Measurements from ENCODE around the gene SUFU.

Gene SUFU

DNA sequence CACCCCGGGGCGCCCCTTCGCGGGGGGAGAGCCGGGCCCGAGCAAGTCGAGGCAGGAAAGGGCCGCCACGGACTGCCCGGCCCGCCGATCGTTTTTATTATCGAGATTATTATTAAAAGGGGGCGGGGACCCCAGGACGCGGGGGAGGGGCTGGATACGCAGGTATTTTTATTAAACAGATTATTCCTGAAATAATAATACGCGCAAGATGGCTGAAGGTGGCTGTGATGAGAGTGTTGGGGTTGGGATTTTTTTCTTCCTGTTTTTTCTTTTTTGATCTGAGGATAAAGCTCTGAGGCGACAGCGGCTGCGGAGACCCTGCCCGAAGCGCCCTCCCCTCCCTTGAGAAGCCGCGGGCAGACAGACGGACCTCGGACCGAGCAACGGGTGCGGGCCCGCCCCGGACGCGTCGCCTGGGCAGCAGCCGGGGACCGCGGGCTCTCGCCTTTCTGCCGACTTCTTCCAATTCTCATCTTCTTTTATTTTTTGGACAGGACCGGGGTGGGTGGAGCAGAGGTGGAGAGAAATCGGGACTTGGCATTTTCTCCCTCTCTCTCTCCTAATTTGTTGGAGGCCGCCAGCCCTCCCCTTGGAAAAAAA lies 139.1 kb downstream of the SUFU start:
- no peak for FAIRE-seq

DNA sequence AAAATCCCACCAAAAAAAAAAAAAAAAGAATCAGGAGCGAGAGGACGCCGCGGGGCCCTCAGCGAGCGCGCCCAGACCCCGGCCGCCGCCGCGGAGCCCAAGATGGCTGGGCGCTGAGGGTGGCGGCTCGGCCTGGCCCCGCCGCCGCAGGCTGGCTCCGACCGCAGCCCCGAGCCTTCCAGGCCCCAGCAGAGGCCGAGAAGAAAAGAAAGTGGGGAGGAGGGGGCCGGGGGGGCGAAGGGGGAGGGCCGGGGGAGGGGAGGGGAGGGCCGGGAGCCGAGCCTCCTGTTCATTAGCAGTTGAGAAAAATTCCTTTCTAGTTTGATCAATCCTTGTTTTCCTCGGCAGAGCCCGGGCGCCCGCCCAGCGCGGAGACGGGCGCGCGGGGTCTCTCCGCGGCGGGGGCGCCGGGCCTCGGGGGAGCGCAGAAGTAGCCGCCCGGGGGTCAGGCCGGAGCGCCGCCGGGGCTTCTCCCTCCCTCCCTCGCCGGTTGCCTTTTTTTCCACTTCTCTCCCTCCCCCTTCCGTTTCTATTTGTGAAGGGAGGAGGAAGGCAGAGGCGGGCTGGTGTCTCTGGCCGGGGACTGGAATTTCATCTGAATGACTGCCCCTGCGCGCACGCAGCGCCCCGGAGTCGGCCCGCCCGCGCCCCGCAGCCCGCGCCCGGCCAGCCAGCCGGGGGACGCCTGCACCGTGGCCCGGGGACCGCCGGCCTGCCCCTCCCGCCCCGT lies 139.7 kb downstream of the SUFU start:
- FAIRE-seq, result no peak

DNA sequence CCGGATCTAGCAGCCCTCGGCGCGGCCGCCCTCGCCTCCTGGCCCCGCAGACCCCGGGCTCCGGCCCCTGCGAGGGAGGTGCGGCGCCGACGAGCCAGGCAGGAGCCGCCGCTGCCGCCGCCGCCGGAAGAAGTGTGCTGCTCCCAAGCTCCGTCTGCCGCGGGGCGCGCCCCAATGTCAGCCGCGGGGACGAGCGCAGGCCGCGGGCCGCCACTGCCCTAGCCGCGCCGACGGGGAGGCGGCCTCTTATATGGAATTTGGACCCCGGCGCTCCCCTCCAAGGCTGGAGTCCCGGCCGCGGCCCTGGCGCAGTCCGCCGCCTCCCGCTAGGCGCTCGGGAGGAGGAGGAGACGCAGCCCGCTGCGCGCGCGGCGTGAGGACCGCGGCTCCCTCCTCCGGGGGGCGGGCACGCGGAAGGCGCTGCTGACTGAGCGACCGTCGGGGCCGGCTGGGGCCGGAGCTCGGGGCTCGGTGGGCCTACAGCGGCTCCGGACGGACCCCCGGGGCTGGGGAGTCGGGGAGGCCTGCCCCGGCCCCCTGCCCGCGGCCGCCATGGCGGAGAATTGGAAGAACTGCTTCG lies 140.4 kb downstream of the SUFU start, which contains the start of gene TRIM8:
TRIM8 (plus strand) TSS at position 414 of the 580 bp plus-strand sequence; CDS start at position 553, 139 bp downstream.
- FAIRE-seq, result no peak

DNA sequence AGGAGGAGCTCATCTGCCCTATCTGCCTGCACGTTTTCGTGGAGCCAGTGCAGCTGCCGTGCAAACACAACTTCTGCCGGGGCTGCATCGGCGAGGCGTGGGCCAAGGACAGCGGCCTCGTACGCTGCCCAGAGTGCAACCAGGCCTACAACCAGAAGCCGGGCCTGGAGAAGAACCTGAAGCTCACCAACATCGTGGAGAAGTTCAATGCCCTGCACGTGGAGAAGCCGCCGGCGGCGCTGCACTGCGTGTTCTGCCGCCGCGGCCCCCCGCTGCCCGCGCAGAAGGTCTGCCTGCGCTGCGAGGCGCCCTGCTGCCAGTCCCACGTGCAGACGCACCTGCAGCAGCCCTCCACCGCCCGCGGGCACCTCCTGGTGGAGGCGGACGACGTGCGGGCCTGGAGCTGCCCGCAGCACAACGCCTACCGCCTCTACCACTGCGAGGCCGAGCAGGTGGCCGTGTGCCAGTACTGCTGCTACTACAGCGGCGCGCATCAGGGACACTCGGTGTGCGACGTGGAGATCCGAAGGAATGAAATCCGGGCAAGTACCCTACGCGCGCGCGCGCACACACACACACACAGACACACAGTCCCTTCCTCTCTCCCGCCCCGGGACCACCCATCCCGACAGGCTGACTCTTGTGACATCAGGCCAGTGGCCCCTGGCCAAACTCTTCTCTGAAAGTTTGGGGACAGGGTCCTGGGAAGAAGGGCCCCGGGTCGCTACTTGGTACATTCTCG lies 141.0 kb downstream of the SUFU start:
- no peak for FAIRE-seq

DNA sequence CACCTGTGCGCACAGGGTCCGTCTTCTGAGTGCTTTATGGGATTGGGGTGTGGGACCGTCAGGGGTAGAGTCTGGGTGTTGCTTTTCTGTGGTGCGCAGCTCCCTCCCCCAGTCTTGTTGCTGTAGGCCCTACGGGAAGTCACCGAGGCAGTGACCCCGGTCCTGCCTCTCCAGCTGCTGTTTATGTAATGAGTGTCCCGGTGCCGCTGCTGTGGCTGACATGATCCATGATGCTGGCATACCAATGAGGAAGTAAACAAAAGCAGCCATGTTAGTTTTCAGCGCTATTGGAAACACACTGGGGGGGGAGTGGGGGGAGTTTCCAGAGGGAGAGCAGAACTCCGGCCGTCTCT lies 141.6 kb downstream of the SUFU start:
- FAIRE-seq, result no peak

DNA sequence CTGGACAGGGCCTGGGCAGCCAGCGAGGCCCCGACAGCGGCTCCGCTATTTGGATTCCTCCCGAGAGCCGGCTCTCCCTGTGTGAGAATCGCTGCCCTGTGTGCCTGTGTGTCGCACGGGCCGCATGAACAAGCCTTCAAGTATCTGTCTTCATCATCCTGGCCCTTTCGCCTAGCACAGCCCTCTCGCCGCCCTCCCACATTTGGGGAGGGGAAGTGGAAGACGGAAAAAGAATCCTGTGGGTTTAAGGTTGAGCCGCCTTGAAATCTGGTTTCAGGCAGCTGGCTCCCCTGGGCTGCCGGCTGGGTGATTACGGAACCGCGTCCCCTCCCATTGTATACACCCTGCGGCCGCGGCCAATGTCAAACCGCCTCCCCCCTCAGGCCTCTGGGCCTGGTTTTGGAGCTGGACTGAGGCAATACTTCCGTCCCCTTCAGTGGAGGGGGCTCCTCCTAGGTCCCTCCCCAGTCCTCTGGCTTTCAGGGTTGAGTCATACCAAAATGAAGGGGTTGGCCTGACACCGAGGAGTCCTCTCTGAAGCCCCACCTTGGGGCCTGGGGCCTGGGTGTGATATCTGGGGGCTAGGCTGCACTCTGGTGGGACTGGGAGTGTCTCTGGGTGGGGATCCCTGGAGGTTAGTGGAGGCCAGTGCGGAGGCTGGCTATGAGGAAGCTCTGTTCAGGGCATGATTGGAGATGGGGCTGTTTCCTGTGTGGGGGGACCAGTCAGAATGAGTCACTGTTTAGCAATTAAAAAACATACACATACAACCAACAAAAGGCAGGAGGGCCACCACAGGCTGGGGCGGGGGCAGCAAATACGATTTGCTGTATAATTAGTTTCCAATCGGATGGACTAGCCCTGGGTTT lies 142.2 kb downstream of the SUFU start:
- FAIRE-seq, result no peak

DNA sequence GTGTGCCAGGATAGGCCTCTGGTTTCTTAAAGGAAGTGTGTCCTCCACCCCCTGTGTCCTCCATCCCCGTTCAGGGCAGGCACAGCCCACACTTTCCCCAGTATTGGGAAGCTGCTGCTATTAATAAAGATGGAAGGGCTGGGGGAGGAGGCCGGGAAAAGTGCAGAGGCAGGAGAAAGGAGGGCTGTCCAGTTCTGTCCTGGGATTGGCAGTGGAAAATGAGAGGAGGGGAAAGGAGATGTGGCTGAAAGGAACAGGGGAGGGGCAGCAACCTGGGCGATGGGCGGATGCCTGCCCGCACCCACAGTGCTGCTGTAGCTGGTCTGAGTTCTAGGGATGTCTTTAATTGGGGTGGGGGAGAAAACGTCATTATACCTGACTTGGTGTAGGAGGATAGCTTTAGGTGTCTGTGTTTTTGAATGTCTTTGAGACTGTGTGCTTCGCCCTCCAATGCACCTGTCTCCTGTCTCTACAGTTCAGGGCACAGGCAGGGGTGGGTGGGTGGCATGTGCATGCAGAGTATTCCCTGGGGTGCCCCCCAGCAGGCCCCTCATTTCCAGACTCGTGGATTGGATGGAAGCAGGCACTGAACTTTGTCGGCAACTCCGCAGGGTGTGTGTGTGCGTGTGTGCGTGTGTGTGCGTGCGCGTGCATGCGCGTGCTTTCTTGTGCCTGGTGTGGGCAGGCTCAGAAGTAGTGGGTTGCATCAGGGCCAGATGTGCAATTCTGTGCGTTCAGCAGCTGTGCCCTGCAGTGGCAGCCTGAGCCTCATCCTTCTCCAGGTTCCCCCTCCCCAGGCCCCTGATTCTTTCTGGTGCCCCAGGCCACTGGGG lies 143.1 kb downstream of the SUFU start:
- FAIRE-seq, result no peak

DNA sequence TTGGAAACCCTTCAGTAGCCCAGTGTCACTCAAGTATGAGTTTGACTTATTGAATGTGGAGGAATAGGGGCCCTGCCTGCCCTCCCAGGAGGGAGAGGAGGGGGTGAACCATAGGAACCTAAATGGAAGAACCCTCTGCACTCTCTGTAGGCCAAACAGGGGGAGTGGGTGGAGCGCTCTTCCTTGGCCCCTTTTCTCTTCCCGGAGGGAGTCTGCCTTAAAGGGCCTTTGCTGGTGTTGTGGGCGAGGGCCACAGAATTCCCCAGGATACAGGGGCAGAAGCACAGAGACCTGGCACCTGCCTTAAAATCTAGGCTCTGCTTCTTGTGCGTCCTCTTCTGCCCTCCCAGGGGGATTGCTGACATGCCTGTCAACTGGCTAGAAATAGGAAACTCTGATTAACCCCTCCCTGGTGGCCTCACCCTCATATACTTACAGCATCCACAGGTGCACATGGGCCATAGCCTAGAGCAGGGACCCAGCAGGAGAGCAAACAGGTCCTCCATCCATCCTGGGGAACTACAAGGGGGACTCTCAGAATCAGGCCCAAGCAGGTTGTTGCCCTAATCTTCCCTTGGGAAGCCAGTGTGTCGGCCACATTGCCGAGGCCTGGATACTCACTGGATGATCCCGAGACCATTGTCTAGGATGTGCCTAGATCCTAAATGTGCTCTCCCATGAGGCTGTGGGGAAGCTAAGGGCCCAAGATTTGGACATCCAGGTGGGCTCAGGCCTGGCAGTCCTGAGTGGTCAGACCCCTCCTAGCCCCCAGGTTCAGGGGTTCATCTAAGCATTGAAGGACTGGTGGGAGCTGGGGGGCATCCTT lies 143.9 kb downstream of the SUFU start:
- FAIRE-seq, result no peak

DNA sequence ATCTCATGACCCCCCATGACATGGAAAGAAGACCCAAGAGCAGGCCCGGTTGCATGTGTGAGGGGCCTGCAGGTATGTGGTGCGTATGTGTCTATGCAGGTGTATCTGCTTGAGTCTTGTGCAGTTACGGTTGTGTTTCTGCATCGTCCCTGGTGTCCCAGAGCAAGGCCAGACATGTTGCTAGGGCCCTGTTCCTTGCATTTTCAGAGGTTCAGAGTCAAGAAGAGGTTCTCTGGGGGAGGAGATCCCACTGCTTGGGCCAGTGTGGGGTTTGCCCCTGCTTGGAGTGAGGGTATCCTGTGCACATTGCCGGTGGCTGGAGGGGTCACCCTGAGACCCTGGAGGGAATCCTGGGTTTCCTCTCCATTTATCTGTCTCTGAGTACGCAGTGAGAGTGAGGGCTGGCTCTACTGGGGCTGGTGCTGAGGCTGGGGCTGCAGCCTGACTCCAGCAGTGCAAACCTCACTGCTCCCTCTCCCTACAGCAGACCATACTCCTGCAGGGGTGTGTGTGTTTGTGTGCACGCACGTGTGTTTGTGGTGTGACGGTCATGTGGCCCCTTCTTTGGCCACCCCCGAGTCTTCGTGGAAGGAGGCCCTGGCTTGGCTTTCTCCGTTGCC lies 144.6 kb downstream of the SUFU start:
- FAIRE-seq, result no peak

DNA sequence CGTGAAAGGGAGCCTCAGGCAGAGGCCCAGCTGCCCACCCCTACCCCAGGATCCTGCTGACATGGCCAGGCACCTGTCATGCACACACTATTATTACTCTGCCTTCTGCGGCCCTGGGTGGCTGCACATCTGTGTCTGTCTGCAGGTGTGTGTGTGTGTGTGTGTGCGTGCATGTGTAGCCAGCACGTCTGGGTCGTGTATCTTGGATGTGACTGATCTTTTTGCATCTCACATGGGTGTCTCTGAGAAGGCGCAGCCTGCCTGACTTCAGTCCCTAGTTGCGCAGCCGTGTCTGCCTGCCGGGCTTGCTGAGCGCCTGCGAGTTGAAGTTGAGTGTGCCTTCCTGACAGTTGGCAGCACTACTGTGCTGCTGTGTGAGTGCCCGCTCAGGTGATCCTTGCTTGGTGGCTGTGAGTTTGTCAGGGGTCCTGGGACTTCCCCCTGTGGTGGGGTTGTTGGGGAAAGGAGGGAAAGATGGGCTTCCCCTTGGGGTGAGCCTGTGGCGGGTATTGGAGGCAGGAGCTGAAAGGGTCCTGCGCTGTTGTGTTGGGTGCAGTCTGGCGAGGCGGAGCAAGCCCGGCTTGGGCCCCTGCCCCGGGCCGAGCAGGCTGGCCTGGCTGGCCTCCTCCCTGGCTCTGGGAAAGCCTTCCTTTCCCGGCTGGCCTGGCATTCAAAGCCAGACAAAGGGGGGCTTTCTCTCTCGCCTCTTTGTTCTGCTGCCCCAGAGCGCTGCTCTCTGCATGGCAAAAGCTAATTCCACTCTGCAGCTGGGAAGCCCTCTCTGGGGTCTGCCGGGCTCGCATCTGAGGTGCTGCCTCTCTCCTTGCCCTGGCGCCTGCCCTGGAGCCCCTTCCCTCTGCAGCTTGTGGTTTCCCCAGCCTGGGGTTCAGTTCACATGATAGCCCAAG lies 145.4 kb downstream of the SUFU start:
- FAIRE-seq, result no peak

DNA sequence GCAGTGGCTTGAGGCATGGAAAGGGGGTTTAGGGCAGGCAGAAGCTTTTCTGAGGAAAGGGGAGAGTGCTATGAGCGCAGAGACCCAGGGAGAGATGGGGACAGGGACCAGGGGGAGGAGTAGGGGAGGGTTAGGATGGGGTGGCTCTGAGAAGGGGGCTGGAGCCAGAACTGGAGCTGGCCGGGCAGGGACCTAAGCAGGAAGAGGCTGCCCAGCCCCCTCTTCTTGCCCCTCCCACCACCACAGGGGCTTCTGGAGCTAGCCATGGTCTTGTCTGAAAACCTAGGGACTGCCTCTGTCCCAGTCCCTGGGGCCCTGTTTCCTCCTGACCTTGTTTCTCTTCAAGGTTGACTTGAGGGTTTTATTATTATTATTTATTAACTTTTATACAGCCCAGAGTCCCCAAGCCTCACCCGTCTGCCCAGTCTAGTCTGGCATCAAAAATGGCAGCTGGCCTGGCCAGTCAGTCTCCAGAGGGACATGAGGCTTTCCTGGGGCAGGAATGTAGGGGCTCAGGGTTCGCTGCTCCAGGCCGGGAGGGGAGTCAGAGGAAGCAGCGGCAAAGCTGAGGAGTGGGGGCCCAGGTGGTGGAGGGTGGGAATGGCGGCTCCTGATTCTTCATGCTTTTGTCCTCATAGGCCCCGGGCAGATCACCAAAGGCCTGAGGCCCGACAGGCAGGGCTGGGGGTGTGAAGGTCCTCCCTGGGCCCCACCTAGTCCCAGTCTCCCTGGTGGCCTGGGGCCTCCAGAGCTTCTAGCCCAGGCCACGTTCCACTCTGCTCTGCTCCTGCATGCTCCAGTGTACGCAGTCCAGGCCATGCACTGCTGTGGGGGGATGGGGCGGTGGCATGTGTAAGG lies 146.3 kb downstream of the SUFU start:
- FAIRE-seq, result no peak

DNA sequence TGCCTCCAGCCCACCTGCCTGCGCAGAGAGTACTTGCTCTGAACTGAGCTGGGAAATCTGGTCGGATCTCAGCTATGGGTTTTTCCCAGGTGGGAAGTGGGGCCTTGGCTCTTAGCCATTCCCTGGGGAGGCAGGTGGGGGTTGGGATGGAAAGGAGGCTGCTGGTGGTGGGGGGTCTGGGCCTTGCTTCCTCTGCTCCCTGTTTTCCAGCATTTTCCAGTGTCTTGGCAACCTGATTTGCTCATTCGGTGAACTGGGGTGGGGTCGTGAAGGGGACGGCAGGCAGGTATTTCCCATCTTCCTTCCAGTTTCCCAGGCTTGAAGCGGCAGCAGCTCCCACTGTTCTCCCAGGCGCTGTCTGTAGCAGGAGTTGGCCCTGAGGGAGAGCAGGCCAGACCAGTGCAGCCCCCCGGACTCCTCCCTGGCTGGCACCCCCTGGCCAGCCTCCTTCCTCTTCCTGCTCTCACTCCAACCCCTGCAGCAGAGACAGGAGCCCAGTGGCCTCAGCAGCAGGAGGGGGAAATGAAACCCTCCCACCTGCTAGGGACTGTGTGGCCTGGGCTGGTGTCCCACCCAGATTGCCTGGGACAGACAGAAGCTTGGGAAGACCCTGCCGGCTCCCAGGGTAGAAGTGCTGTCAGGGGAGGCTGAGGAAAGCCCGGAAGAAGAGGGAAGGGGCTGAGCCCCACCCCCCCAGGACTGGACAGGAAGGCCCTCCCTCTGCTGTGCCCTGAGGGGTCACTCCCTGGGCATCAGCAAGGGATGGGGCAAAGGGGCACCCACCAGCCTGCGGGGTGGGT lies 147.1 kb downstream of the SUFU start:
- no peak for FAIRE-seq

DNA sequence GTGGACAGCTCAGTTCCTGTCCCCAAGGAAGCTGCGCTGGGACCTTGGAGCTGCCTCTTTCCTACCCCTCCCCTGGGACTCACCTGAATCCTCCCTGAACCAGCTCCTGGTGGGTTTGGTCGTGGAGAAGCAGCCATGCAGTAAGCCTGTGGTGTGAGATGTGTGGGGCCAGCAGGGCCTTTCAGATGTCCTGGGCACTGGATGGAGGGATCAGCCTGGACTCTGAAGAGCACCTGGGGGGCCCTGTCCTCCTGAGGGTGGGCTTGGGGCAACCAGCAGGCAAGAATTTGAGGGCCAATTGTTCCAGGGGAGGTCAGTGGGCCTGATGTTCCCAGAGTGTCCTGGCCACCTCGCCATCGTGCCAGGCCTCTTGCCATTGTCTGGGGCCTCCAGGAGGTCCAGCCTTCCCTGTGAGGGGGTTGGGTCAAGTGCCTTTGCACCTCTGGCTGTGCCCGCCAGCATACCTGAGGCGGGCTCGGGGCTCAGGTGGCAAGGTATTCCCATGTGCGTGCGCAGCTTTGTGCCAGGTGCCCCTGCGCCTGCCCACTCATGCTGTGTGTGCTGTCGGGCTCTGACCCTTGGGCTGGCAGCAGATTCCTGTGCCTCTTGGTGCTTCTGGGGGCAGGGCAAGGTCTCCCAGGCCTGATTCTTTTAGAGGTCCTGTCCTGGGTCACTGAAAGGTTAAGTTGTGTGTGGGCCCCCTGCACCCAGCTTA lies 147.8 kb downstream of the SUFU start:
- no peak for FAIRE-seq

DNA sequence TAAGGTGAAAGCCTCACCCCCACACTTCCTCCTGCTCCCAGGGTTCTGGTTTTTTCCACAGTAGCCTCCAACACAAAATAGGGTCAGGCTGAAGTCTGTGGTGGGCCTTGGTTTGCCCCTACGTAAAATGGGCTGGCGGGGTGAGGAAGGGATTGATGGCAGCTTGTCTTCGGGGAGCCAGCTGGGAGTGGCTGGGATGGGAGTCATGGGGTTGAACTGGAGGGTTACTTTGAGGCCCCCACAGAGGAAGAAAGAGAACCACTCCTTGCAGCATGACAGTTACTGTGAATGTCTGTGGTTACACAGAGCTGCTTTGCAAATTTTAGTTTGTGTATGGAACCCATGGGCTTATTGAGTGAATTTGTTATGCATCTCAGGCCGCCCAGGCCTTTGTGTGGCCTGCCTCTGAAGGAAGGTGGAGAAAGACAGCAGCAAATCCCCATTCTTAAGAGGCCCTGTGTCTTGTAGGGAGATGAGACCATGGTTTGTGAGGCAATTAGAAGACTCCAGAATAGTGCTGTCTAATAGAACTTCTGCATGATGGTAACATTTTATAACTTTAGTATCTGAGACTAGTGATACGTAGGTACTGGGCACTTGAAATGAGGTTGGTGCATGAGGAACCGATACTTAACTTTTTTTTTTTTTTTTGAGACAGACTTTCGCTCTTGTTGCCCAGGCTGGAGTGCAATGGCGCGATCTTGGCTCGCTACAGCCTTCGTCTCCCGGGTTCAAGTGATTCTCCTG lies 148.6 kb downstream of the SUFU start:
- FAIRE-seq, result no peak

DNA sequence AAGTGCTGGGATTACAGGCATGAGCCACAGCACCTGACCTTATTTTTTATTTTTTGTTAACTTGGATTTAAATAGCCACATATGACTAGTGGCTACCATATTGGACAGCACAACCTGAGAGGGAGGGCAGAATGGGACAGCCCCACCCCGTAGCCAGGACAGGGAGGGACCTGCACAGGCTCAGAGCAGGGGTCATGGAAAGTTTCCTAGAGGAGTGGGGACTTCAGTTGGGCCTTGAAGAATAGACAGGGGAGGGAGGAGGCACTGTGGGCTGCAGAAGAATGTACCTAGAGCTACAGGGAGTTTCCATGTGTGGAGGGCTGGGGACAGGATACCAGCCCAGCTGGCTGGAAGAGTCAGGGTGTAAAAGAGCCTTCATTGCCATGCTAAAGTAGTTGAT lies 149.3 kb downstream of the SUFU start:
- no peak for FAIRE-seq

DNA sequence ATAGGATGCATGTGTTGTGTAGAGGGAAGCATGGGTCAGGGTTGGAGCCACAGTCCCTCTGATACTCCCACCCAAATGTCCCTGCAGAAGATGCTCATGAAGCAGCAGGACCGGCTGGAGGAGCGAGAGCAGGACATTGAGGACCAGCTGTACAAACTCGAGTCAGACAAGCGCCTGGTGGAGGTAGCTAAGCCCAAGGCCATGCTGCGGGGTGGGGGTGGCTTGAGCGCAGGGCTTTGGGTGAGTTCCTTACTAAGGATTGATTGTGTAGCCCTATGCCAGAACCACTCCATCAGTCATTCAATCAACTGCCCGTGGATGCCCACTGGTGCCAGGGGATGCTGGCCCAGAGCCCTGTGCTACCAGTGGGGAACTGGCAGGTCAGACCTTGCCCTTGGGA lies 150.8 kb downstream of the SUFU start:
- no peak for FAIRE-seq

Measured in islet of Langerhans (tissue), 1 donor.